DOHH2 (cell line): Measurements from ENCODE around the gene SPATA33.
"Not testable (repeated sequence)": the region's sequence is repeated elsewhere in the genome, so short reads cannot be mapped to it uniquely, and the experiment has no call there.

ENCODE experiments used
- EZH2phosphoT487 ChIP-seq: fragments of 200-600 bp; sonication (generic); IDR thresholded peaks from 2 replicates; pipeline ENCODE4 v1.6.1; 2017; ENCODE audit warnings: borderline replicate concordance, mild to moderate bottlenecking, antibody characterized with exemption, low read length, moderate library complexity, mixed read lengths
- TF ChIP-seq, protein P1 (sequence below): fragments of 200-600 bp; sonication (generic); IDR thresholded peaks from one replicate; pipeline ENCODE4 v1.5.1; 2014; ENCODE audit warnings: antibody characterized with exemption, mild to moderate bottlenecking, low read depth, low read length; ENCODE audit not compliant: poor library complexity, severe bottlenecking

DNA sequence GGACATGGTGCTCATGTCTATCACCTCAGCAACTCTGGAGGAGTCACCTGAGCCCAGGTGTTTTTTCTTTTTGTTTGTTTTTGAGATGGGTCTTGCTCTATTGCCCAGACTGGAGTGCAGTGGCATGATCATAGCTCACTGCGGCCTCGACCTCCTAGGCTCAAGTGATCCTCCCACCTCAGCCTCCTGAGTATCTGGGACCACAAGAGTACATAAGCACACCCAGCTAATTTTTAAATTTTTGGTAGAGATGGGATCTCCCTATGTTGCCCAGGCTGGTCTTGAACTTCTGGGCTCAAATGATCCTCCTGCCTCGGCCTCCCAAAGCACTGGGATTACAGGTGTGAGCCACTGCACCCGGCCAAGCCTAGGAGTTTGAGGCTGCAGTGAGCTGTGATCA is 32.0 kb downstream of the SPATA33 start:
- TF ChIP-seq, protein P1, sequence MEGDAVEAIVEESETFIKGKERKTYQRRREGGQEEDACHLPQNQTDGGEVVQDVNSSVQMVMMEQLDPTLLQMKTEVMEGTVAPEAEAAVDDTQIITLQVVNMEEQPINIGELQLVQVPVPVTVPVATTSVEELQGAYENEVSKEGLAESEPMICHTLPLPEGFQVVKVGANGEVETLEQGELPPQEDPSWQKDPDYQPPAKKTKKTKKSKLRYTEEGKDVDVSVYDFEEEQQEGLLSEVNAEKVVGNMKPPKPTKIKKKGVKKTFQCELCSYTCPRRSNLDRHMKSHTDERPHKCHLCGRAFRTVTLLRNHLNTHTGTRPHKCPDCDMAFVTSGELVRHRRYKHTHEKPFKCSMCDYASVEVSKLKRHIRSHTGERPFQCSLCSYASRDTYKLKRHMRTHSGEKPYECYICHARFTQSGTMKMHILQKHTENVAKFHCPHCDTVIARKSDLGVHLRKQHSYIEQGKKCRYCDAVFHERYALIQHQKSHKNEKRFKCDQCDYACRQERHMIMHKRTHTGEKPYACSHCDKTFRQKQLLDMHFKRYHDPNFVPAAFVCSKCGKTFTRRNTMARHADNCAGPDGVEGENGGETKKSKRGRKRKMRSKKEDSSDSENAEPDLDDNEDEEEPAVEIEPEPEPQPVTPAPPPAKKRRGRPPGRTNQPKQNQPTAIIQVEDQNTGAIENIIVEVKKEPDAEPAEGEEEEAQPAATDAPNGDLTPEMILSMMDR: not testable (repeated sequence)
- not testable (repeated sequence) for TF ChIP-seq EZH2phosphoT487
